HL-60 (cell line): ENCODE results near the gene MTHFD2L.

Experiments used
- CTCF ChIP-seq: IDR thresholded peaks from one replicate; pipeline ENCODE4 v1.5.1; 2011; ENCODE audit warnings: low read length, control low read depth, inconsistent platforms; ENCODE audit not compliant: insufficient read depth
- GABPA ChIP-seq: IDR thresholded peaks from 2 replicates; pipeline ENCODE4 v1.6.1; 2012; ENCODE audit warnings: low read depth
- POLR2AphosphoS5 ChIP-seq: IDR thresholded peaks from 2 replicates; pipeline ENCODE4 v1.6.1; 2012; ENCODE audit warnings: low read depth
- SPI1 ChIP-seq: IDR thresholded peaks from 2 replicates; pipeline ENCODE4 v1.6.1; 2012; ENCODE audit warnings: low read depth, mild to moderate bottlenecking, borderline replicate concordance
- TF ChIP-seq, protein P1 (sequence below): IDR thresholded peaks from 2 replicates; pipeline ENCODE4 v1.6.1; 2012; ENCODE audit warnings: low read depth; ENCODE audit not compliant: insufficient replicate concordance

DNA sequence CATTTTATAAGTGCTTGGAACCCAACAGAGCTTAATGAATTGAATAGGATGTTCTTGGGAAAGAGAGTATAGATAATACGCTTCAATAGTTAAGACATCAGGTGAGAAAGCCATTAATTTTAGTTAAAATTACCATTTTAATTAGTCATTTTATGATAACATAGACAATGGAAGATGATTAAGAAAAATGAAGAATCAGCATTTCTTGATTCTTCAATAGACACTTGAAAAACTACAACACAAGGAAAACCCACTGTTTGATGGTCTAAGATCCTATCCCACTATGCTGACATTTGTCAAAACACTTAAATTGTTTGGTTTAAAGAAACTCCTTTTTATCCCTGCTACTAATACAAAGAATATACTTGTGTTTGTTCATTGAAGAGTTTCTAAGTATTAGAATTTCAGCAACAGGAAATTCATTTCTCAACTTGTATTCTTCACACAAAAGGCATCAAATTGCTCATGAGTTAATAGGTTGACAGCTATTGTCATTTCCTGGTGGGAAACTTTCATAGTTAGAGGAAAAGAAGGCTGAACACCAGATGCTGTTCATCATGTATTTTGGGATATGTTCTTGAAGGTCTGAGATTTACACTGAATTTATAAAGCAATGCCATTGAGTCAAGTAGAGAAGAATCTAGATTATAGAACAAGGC lies 49.3 kb upstream of the MTHFD2L start:
- TF ChIP-seq CTCF, result no peak
- TF ChIP-seq GABPA, result no peak
- TF ChIP-seq, protein P1, sequence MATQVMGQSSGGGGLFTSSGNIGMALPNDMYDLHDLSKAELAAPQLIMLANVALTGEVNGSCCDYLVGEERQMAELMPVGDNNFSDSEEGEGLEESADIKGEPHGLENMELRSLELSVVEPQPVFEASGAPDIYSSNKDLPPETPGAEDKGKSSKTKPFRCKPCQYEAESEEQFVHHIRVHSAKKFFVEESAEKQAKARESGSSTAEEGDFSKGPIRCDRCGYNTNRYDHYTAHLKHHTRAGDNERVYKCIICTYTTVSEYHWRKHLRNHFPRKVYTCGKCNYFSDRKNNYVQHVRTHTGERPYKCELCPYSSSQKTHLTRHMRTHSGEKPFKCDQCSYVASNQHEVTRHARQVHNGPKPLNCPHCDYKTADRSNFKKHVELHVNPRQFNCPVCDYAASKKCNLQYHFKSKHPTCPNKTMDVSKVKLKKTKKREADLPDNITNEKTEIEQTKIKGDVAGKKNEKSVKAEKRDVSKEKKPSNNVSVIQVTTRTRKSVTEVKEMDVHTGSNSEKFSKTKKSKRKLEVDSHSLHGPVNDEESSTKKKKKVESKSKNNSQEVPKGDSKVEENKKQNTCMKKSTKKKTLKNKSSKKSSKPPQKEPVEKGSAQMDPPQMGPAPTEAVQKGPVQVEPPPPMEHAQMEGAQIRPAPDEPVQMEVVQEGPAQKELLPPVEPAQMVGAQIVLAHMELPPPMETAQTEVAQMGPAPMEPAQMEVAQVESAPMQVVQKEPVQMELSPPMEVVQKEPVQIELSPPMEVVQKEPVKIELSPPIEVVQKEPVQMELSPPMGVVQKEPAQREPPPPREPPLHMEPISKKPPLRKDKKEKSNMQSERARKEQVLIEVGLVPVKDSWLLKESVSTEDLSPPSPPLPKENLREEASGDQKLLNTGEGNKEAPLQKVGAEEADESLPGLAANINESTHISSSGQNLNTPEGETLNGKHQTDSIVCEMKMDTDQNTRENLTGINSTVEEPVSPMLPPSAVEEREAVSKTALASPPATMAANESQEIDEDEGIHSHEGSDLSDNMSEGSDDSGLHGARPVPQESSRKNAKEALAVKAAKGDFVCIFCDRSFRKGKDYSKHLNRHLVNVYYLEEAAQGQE, result no peak
- no peak for TF ChIP-seq POLR2AphosphoS5
- TF ChIP-seq SPI1, result no peak
